Measurements from ENCODE around the gene HNRNPUL2.

HNRNPUL2 gene

GRCh38 chr11:62716816-62717215 lies 10.4 kb downstream of the HNRNPUL2 start:
- POLR2A ChIA-PET (ENCODE audit: low non-redundant PET): no interaction called here
- no peak for TF ChIP-seq CTCF (conservative IDR thresholded peaks at IDR 0.05; ENCODE audit: low read depth)
- CTCF ChIA-PET: interaction anchor here (0.6 kb wide), 1 partner anchor 75 kb away, joined by 4 read pairs; no protein-coding TSS in a partner anchor
- DNase-seq (ENCODE audit: low spot score): no peak
- H3K27ac ChIP-seq: peak overlapping the region; percentile 31; the same call in 1 of the 2 replicates

- no peak overlapping the region for H3K27ac ChIP-seq
- ChIA-PET CTCF (no interaction called here), POLR2A (ENCODE audit: low non-redundant PET) (no interaction called here)
- TF ChIP-seq CTCF (conservative IDR thresholded peaks at IDR 0.05; ENCODE audit: low read depth): no peak
- DNase-seq (ENCODE audit: low spot score): no peak
Measured at GRCh38 chr11:62716206-62716605, 11.1 kb downstream of the HNRNPUL2 start.

- peak overlapping the region; percentile 60 for H3K27ac ChIP-seq
- no peak for TF ChIP-seq CTCF (conservative IDR thresholded peaks at IDR 0.05; ENCODE audit: low read depth)
- CTCF ChIA-PET: interaction anchor here (0.6 to 1.0 kb wide), 2 partner anchors 10 to 1467 kb away, joined by 3 read pairs; no protein-coding TSS in a partner anchor
- POLR2A ChIA-PET (ENCODE audit: low non-redundant PET): no interaction called here
- no peak for DNase-seq (ENCODE audit: low spot score)
Measured at GRCh38 chr11:62715150-62716130, 11.8 kb downstream of the HNRNPUL2 start.

GRCh38 chr11:62713343-62713742 lies 13.9 kb downstream of the HNRNPUL2 start:
- ChIA-PET POLR2A (ENCODE audit: low non-redundant PET) (interaction anchor here (0.5 kb wide), 1 partner anchor 262 kb away, joined by 4 read pairs; no protein-coding TSS in a partner anchor), CTCF (no interaction called here)
- no peak for TF ChIP-seq CTCF (conservative IDR thresholded peaks at IDR 0.05; ENCODE audit: low read depth)
- H3K27ac ChIP-seq: peak overlapping the region; percentile 60
- no peak for DNase-seq (ENCODE audit: low spot score)

- ChIA-PET POLR2A (ENCODE audit: low non-redundant PET) (interaction anchor here (0.5 kb wide), 1 partner anchor 261 kb away, joined by 4 read pairs; no protein-coding TSS in a partner anchor), CTCF (no interaction called here)
- TF ChIP-seq CTCF (conservative IDR thresholded peaks at IDR 0.05; ENCODE audit: low read depth): no peak
- no peak overlapping the region for H3K27ac ChIP-seq
- DNase-seq (ENCODE audit: low spot score): no peak
Measured at GRCh38 chr11:62712861-62713260, 14.4 kb downstream of the HNRNPUL2 start.

- H3K27ac ChIP-seq: no peak overlapping the region
- POLR2A ChIA-PET (ENCODE audit: low non-redundant PET): no interaction called here
- CTCF ChIA-PET: interaction anchor here (0.6 kb wide), 2 partner anchors 65 to 123 kb away, joined by 4 read pairs; no protein-coding TSS in a partner anchor
Measured at GRCh38 chr11:62712276-62712812, 14.9 kb downstream of the HNRNPUL2 start.

More at GRCh38 chr11:62712276-62712812, 14.9 kb downstream of the HNRNPUL2 start:
- TF ChIP-seq CTCF (conservative IDR thresholded peaks at IDR 0.05; ENCODE audit: low read depth): no peak
- DNase-seq (ENCODE audit: low spot score): no peak
